GM19025 (cell line): ENCODE results near the gene LDHB.
"Not testable (repeated sequence)": the region's sequence is repeated elsewhere in the genome, so short reads cannot be mapped to it uniquely, and the experiment has no call there.

Source experiments
- ATAC-seq: cut with Tn5 transposase; IDR thresholded peaks from one replicate; pipeline ENCODE4 v1.9.1; 2021; ENCODE audit warnings: mild to moderate bottlenecking, low read depth, moderate library complexity; ENCODE audit not compliant: unreplicated experiment

Gene LDHB

GRCh38 chr12:21614506-21614905, 43.1 kb downstream of the LDHB start:
- ATAC-seq: no peak

GRCh38 chr12:21613931-21614330, 43.7 kb downstream of the LDHB start:
- no peak for ATAC-seq

DNA sequence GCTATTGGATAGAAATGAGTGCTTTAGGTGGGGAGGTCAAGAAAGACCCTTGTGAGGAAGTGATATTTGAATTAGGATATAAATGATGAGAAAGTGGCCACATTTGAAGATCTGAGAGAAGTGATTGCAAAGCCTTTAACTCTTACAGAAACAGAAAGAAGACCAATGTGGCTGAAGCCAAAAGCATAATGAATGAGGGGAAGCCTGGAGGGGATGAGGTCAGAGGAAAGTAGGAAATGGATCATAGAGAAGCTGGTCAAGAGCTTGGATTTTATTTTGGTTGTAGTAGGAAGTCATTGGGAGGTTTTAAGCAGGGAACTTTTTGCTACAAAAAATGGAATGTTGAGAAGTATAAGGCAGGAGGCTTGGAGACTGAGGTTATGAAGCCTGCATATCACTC, 49.4 kb downstream of the LDHB start:
- ATAC-seq: no peak

DNA sequence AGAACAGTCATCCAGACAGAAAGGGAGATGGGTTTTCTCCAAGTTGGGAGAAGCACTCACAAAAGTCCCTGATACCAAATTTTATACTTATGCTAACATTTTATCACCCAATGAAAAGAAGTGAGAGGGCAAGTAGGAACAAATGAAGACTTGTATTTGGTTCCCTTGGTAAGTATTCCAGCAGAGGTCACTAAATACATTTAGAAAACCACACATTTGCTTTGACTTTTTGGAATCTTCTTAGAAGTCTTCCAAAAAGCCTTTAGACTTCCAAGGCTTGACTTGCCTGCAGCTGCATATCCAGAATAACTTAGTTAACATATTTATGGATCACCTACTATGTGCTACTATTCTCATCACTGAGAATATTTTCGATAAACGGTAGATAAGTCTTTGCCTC, 49.9 kb downstream of the LDHB start:
- no peak for ATAC-seq

DNA sequence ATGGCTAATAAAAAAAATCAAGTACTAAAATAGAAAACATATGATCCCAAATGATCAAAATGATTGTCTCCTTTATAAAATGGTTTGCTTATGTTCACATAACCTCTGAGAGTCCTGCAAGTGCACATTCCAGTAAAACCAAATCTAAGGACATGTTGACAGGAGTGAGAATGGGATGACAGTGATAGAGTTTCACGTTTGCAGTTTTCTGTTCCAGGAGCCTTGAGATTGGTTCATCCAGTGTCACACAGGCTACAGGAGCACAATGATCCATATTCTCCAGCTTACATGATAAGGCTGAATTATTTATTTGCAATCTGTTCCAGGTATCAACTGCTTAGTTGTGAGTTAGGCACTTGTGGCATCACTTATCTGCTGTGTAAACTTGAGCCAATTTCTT, 51.5 kb downstream of the LDHB start:
- ATAC-seq: no peak

GRCh38 chr12:21604245-21605101, 53.2 kb downstream of the LDHB start, which contains the start of gene GYS2:
Gene GYS2, minus strand, starts transcription at chr12:21604847. Its CDS starts 255 bp downstream, at chr12:21604592.
- no peak for ATAC-seq

DNA sequence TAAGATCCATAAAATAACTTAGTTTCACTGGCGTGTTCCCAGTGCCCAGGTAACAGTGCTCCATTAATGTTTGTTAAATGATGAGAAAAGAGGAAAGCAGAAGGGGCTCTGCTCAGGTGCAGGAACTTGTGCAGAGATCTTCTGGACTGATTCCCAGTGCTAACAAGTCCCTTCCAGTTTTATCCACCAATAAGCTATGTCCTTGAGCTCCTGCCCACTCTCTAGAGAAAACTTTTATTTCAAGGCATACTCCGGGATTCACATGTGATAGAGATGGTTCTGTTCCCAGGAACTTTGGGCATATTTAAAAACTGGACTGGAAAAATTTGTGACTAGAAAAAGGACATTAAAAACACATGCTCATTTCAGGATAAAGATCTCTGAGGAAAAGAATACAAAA, 54.9 kb downstream of the LDHB start:
- no peak for ATAC-seq

DNA sequence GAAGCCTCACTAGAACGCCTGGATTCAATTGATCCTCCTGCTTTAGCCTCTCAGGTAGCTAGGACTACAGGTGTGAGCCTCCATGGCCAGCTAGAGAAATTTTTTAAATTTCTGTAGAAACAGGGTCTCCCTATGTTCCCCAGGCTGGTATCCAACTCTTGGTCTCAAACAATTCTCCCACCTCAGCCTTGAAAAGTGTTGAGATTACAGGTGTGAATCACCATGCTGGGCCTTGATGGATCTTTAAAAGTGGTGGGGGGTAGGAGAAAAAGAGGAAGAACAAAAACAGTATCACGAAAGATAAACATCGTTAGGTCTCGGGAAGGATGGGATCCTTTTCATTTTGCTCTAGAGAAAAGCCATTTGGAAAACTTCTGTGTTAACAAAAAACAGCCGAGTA, 57.4 kb downstream of the LDHB start:
- no peak for ATAC-seq

- no peak for ATAC-seq
Measured at GRCh38 chr12:21599143-21599999, 58.3 kb downstream of the LDHB start.

DNA sequence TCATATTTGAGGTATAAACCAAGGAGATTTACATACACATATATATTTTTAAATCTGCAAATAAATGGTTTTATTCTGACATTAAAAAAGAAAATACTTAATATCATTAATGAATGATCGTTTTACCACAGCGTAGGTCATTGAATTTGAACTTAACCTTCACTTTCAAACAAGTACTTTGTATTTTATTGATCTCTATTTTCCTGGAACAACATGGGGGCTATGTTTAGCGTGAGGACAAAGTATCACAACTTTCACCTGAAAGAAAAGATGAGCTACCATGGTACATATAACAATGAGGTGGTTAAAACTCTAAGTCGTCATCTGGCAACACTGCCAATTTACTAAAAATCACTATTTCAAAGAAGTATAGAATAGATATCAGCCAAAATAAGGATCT, 59.0 kb downstream of the LDHB start:
- no peak for ATAC-seq

GRCh38 chr12:21595356-21595755, 62.3 kb downstream of the LDHB start:
- ATAC-seq: not testable (repeated sequence)

- ATAC-seq: no peak
Measured at GRCh38 chr12:21585485-21585884, 72.2 kb downstream of the LDHB start.
